Measurements from ENCODE around the gene LYZL4.

The LYZL4 gene

GRCh38 chr3:42375121-42375800, 35.1 kb downstream of the LYZL4 start:
- DNase-seq (ENCODE audit: low read depth in 2 of 3, low spot score in 2 of 3): no peak

GRCh38 chr3:42371776-42372175, 38.6 kb downstream of the LYZL4 start:
- no peak for DNase-seq (ENCODE audit: low read depth in 2 of 3, low spot score in 2 of 3)

GRCh38 chr3:42369832-42370231, 40.6 kb downstream of the LYZL4 start:
- no peak for DNase-seq (ENCODE audit: low read depth in 2 of 3, low spot score in 2 of 3)

- DNase-seq (ENCODE audit: low read depth in 2 of 3, low spot score in 2 of 3): no peak
Observed at GRCh38 chr3:42369304-42369703, 41.1 kb downstream of the LYZL4 start.

GRCh38 chr3:42368861-42369260, 41.5 kb downstream of the LYZL4 start:
- no peak for DNase-seq (ENCODE audit: low read depth in 2 of 3, low spot score in 2 of 3)

- DNase-seq (ENCODE audit: low read depth in 2 of 3, low spot score in 2 of 3): no peak
Observed at GRCh38 chr3:42367903-42368302, 42.5 kb downstream of the LYZL4 start.

- no peak for DNase-seq (ENCODE audit: low read depth in 2 of 3, low spot score in 2 of 3)
Observed at GRCh38 chr3:42366550-42366949, 43.9 kb downstream of the LYZL4 start.

GRCh38 chr3:42357335-42357734, 53.1 kb downstream of the LYZL4 start:
- no peak for DNase-seq (ENCODE audit: low read depth in 2 of 3, low spot score in 2 of 3)

- no peak for DNase-seq (ENCODE audit: low read depth in 2 of 3, low spot score in 2 of 3)
Observed at GRCh38 chr3:42355612-42356011, 54.8 kb downstream of the LYZL4 start.

GRCh38 chr3:42353631-42354030, 56.8 kb downstream of the LYZL4 start:
- no peak for DNase-seq (ENCODE audit: low read depth in 2 of 3, low spot score in 2 of 3)

GRCh38 chr3:42351207-42351606, 59.2 kb downstream of the LYZL4 start:
- DNase-seq (ENCODE audit: low read depth in 2 of 3, low spot score in 2 of 3): no peak

GRCh38 chr3:42349765-42350594, 60.4 kb downstream of the LYZL4 start:
- DNase-seq (ENCODE audit: low read depth in 2 of 3, low spot score in 2 of 3): no peak

- DNase-seq (ENCODE audit: low read depth in 2 of 3, low spot score in 2 of 3): no peak
Observed at GRCh38 chr3:42347928-42348327, 62.5 kb downstream of the LYZL4 start.

Data from activated CD8-positive, alpha-beta memory T cell treated with anti-CD3 and anti-CD28 coated beads for 48 hours (primary cell).